ENCODE data around the gene NOL6. TPM values are rescaled to one million over a fixed set of nuclear protein-coding genes. Genes with fewer than 3 reads are reported as not detected.

NOL6 gene
- total RNA-seq, 4 donors from 2014 or later = 26.2 to 40.2 (median 31.5) TPM

GRCh38 chr9:33480976-33481375 lies 7.3 kb upstream of the NOL6 start:
- intact Hi-C loops (cut with DNase I; ENCODE audit: low total_unique reads) = no loop called here
- TF ChIP-seq POLR2A (IDR thresholded peaks at IDR 0.05) (no peak), CTCF (IDR thresholded peaks at IDR 0.05) (no peak)
- peak in 1 of 2 donors; percentile 48 for DNase-seq (ENCODE audit: low spot score in 2 of 2)
- WGBS, 2 donors = 94 to 95% methylated on average over 6 of the region's 6 CpGs
- no peak overlapping the region for H3K4me3 ChIP-seq (ENCODE audit: low read depth, poor library complexity, severe bottlenecking)

GRCh38 chr9:33480106-33480505 lies 6.4 kb upstream of the NOL6 start:
- intact Hi-C loops (cut with DNase I; ENCODE audit: low total_unique reads) = no loop called here
- 42 to 60% methylated on average over 2 of the region's 2 CpGs for WGBS, 2 donors
- TF ChIP-seq CTCF (IDR thresholded peaks at IDR 0.05) (no peak), POLR2A (IDR thresholded peaks at IDR 0.05) (no peak)
- no peak for DNase-seq (ENCODE audit: low spot score in 2 of 2)
- no peak overlapping the region for H3K4me3 ChIP-seq (ENCODE audit: low read depth, poor library complexity, severe bottlenecking)

- H3K4me3 ChIP-seq (ENCODE audit: low read depth, poor library complexity, severe bottlenecking) = no peak overlapping the region
- 92 to 96% methylated on average over 10 of the region's 10 CpGs for WGBS, 2 donors
- intact Hi-C loops (cut with DNase I; ENCODE audit: low total_unique reads) = no loop called here
- DNase-seq (ENCODE audit: low spot score in 2 of 2) = no peak
- no peak for TF ChIP-seq POLR2A (IDR thresholded peaks at IDR 0.05)
These were observed 2.8 kb upstream of the NOL6 start for GRCh38 chr9:33476503-33476902.

- TF ChIP-seq POLR2A (IDR thresholded peaks at IDR 0.05) (no peak), CTCF (IDR thresholded peaks at IDR 0.05) (no peak)
- H3K4me3 ChIP-seq (ENCODE audit: low read depth, poor library complexity, severe bottlenecking) = no peak overlapping the region
- intact Hi-C loops (cut with DNase I; ENCODE audit: low total_unique reads) = no loop called here
- DNase-seq (ENCODE audit: low spot score in 2 of 2) = peak in 1 of 2 donors; percentile 20
- WGBS, 2 donors = 81% methylated on average over 1 of the region's 1 CpG
These were observed 1.6 kb upstream of the NOL6 start for GRCh38 chr9:33475357-33475756.

- H3K4me3 ChIP-seq (ENCODE audit: low read depth, poor library complexity, severe bottlenecking) = peak overlapping the region; percentile 72
- no peak for TF ChIP-seq CTCF (IDR thresholded peaks at IDR 0.05)
- TF ChIP-seq POLR2A (IDR thresholded peaks at IDR 0.05) = no peak
- WGBS, 2 donors = 10% methylated on average over 18 of the region's 18 CpGs
- DNase-seq (ENCODE audit: low spot score in 2 of 2) = peak in 1 of 2 donors; percentile 68
- intact Hi-C loops (cut with DNase I; ENCODE audit: low total_unique reads) = no loop called here
These were observed 676 bp downstream of the NOL6 start for GRCh38 chr9:33472881-33473615.

- intact Hi-C loops (cut with DNase I; ENCODE audit: low total_unique reads) = no loop called here
These were observed 1.4 kb downstream of the NOL6 start for GRCh38 chr9:33472171-33472880.

More at GRCh38 chr9:33472171-33472880, 1.4 kb downstream of the NOL6 start:
- WGBS, 2 donors = 88 to 90% methylated on average over 16 of the region's 16 CpGs
- peak in 1 of 2 donors; percentile 43 for DNase-seq (ENCODE audit: low spot score in 2 of 2)
- H3K4me3 ChIP-seq (ENCODE audit: low read depth, poor library complexity, severe bottlenecking) = no peak overlapping the region
- TF ChIP-seq CTCF (IDR thresholded peaks at IDR 0.05) (no peak), POLR2A (IDR thresholded peaks at IDR 0.05) (no peak)
